IPS-18a (cell line): ENCODE results near the gene CDH18.

ENCODE experiments used
- H3K27ac ChIP-seq: one replicate; pipeline ENCODE4 v1.5.1; 2013; ENCODE audit warnings: low read length
- H3K27me3 ChIP-seq: one replicate; pipeline ENCODE4 v1.6.1; 2013; ENCODE audit warnings: mild to moderate bottlenecking, low read length; ENCODE audit not compliant: control insufficient read depth, insufficient read depth
- H3K36me3 ChIP-seq: one replicate; pipeline ENCODE4 v1.6.1; 2013; ENCODE audit warnings: low read depth, low read length; ENCODE audit not compliant: control insufficient read depth
- H3K4me1 ChIP-seq: one replicate; pipeline ENCODE4 v1.6.1; 2013; ENCODE audit warnings: low read depth, low read length; ENCODE audit not compliant: control insufficient read depth
- H3K4me3 ChIP-seq: one replicate; pipeline ENCODE4 v1.5.1; 2013; ENCODE audit warnings: low read length
- H3K9ac ChIP-seq: one replicate; pipeline ENCODE4 v1.6.1; 2013; ENCODE audit warnings: mild to moderate bottlenecking, low read length, moderate library complexity
- H3K9me3 ChIP-seq: one replicate; pipeline ENCODE4 v1.6.1; 2013; ENCODE audit warnings: low read depth, low read length; ENCODE audit not compliant: control insufficient read depth

CDH18 gene

GRCh38 chr5:19886123-19886917 is 101.7 kb downstream of the CDH18 start:
- Histone ChIP-seq H3K9ac (no peak overlapping the region), H3K36me3 (no peaks in the 10 kb centered on the region), H3K27me3 (no peaks in the 10 kb centered on the region), H3K4me3 (no peak overlapping the region), H3K9me3 (no peaks in the 10 kb centered on the region), H3K27ac (no peak overlapping the region), H3K4me1 (peaks cover 3% of the 10 kb centered on the region)

GRCh38 chr5:19885040-19885824 is 102.8 kb downstream of the CDH18 start:
- Histone ChIP-seq H3K27me3 (no peaks in the 10 kb centered on the region), H3K27ac (no peak overlapping the region), H3K4me1 (peaks cover 12% of the 10 kb centered on the region), H3K9ac (no peak overlapping the region), H3K4me3 (no peak overlapping the region), H3K9me3 (no peaks in the 10 kb centered on the region), H3K36me3 (no peaks in the 10 kb centered on the region)

GRCh38 chr5:19880859-19881436 is 107.1 kb downstream of the CDH18 start:
- Histone ChIP-seq H3K9me3 (no peaks in the 10 kb centered on the region), H3K36me3 (no peaks in the 10 kb centered on the region), H3K27me3 (peaks cover 11% of the 10 kb centered on the region), H3K4me1 (peaks cover 28% of the 10 kb centered on the region), H3K4me3 (peak overlapping the region; percentile 32), H3K9ac (no peak overlapping the region), H3K27ac (no peak overlapping the region)

GRCh38 chr5:19880458-19880857 is 107.5 kb downstream of the CDH18 start:
- H3K4me1 ChIP-seq: peaks cover 28% of the 10 kb centered on the region
- no peak overlapping the region for H3K9ac ChIP-seq
- peak overlapping the region; percentile 32 for H3K4me3 ChIP-seq
- peaks cover 11% of the 10 kb centered on the region for H3K27me3 ChIP-seq
- H3K36me3 ChIP-seq: no peaks in the 10 kb centered on the region
- no peak overlapping the region for H3K27ac ChIP-seq
- no peaks in the 10 kb centered on the region for H3K9me3 ChIP-seq

- Histone ChIP-seq H3K36me3 (no peaks in the 10 kb centered on the region), H3K9ac (no peak overlapping the region), H3K4me3 (no peak overlapping the region), H3K4me1 (peaks cover 12% of the 10 kb centered on the region), H3K27me3 (peaks cover 9% of the 10 kb centered on the region), H3K27ac (no peak overlapping the region), H3K9me3 (peaks cover 6% of the 10 kb centered on the region)
These were observed 113.2 kb downstream of the CDH18 start for GRCh38 chr5:19874811-19875210.

GRCh38 chr5:19866090-19866450 is 121.9 kb downstream of the CDH18 start:
- Histone ChIP-seq H3K27ac (no peak overlapping the region), H3K9ac (no peak overlapping the region), H3K9me3 (no peaks in the 10 kb centered on the region), H3K4me3 (no peak overlapping the region), H3K27me3 (no peaks in the 10 kb centered on the region), H3K4me1 (peaks cover 9% of the 10 kb centered on the region), H3K36me3 (no peaks in the 10 kb centered on the region)

GRCh38 chr5:19865336-19866089 is 122.5 kb downstream of the CDH18 start:
- H3K27ac ChIP-seq: no peak overlapping the region
- no peaks in the 10 kb centered on the region for H3K36me3 ChIP-seq
- H3K4me3 ChIP-seq: no peak overlapping the region
- peaks cover 9% of the 10 kb centered on the region for H3K4me1 ChIP-seq
- no peak overlapping the region for H3K9ac ChIP-seq
- H3K9me3 ChIP-seq: no peaks in the 10 kb centered on the region
- no peaks in the 10 kb centered on the region for H3K27me3 ChIP-seq

GRCh38 chr5:19862711-19863110 is 125.3 kb downstream of the CDH18 start:
- no peaks in the 10 kb centered on the region for H3K9me3 ChIP-seq
- H3K4me1 ChIP-seq: peaks cover 16% of the 10 kb centered on the region
- no peaks in the 10 kb centered on the region for H3K27me3 ChIP-seq

GRCh38 chr5:19859020-19859419 is 129.0 kb downstream of the CDH18 start:
- Histone ChIP-seq H3K4me1 (peaks cover 6% of the 10 kb centered on the region), H3K27me3 (no peaks in the 10 kb centered on the region), H3K4me3 (no peak overlapping the region), H3K36me3 (no peaks in the 10 kb centered on the region), H3K27ac (no peak overlapping the region), H3K9ac (no peak overlapping the region), H3K9me3 (no peaks in the 10 kb centered on the region)

More at GRCh38 chr5:19862711-19863110, 125.3 kb downstream of the CDH18 start:
- no peaks in the 10 kb centered on the region for H3K36me3 ChIP-seq
- H3K4me3 ChIP-seq: no peak overlapping the region
- H3K27ac ChIP-seq: no peak overlapping the region
- no peak overlapping the region for H3K9ac ChIP-seq

GRCh38 chr5:19855931-19856330 is 132.1 kb downstream of the CDH18 start:
- H3K27me3 ChIP-seq: no peaks in the 10 kb centered on the region
- no peaks in the 10 kb centered on the region for H3K36me3 ChIP-seq
- no peak overlapping the region for H3K4me3 ChIP-seq
- peaks cover 6% of the 10 kb centered on the region for H3K4me1 ChIP-seq
- no peaks in the 10 kb centered on the region for H3K9me3 ChIP-seq
- no peak overlapping the region for H3K9ac ChIP-seq
- no peak overlapping the region for H3K27ac ChIP-seq

GRCh38 chr5:19855453-19855852 is 132.5 kb downstream of the CDH18 start:
- H3K9me3 ChIP-seq: no peaks in the 10 kb centered on the region
- H3K9ac ChIP-seq: no peak overlapping the region
- no peak overlapping the region for H3K4me3 ChIP-seq
- peaks cover 6% of the 10 kb centered on the region for H3K4me1 ChIP-seq
- H3K27me3 ChIP-seq: no peaks in the 10 kb centered on the region
- no peaks in the 10 kb centered on the region for H3K36me3 ChIP-seq
- H3K27ac ChIP-seq: no peak overlapping the region
